T-helper 2 cell treated with Interferon-gamma antibody and Interleukin-4, amounts not matched to agents 100 ng/mL and 5 ng/mL, for 36 hours (primary cell): ENCODE results near the gene CAPN2. TPM values are rescaled to one million over a fixed set of nuclear protein-coding genes. Genes with fewer than 3 reads are reported as not detected.
"Not testable (repeated sequence)": the region's sequence is repeated elsewhere in the genome, so short reads cannot be mapped to it uniquely, and the experiment has no call there.

Experiments
- intact Hi-C: fragments of 100-400 bp; cut with micrococcal nuclease; formaldehyde crosslinking; loops from one replicate; pipeline ENCODE4 v1.15.1; 2023
- total RNA-seq: library from RNA; stranded (reverse); gene quantifications from 2 replicates; pipeline ENCODE4 v1.2.3, GENCODE V29; 2022

Gene CAPN2
- total RNA-seq, 1 donor from 2014 or later = 187 TPM

DNA sequence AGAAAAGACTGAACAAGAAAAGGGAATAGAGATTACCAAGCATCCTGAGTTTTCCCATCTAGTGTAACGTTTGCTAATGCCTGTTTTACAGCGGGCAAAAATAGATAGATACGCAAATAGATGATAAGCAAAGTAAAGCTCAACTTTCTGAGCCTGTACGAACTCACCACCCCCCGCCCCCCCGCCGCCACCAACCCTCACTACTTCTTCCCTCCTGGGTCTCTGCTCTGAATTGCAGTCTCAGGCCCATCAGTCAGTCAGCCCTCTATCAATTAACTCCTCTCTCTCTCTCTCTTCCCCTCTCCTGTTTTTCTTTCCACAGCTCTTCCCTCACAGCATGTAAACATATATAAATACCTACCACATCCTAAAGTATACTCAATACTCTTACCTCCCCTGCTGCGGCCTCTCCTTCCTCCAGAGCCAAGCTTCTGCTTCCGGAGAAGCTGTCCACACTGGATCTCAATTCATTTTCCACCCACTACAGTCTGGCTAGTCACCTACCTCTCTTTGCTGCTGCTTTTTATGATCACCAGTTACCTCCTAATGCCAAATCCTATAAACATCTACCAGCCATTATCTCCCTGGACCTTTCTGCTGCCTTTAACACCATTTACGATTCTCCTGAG is 64.6 kb downstream of the CAPN2 start:
- intact Hi-C loops = no loop called here

DNA sequence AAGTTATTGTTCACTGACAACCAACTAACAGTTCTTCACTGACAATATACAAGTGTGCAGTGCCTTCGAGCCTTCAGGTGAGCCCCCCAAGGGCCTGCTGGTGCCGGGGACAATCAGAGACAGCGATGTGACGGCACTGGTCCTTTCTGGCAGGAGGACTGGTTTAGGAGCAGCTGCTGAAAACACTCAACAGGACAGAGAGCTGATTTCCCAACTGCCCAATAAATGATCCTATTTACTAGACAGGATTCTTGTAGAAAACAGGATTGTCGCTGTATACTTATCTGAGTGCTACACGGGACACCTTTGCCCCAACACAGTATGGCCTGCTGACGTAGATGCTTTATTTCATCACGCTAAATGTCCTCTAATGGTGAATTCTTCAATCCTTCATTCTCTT is 68.0 kb downstream of the CAPN2 start:
- intact Hi-C loops = no loop called here

DNA sequence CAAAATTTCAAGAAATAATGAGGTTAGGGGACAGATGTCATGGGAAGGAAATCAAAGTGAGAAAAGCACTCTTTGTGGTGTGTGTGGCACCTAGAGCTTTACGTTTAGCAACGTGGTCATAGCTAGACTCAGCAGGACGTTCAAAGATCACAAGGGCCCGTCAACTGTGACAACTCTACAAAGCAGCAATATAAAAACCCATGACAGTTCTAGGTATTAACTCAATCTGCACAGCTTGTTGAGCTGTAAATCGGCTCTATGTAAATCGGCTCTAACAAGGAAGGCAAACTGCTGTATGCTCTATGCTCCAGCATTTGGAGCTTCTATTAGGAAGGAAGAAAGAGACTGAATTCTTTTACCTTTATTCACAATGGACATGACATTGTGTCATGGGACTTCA is 68.6 kb downstream of the CAPN2 start:
- intact Hi-C loops = no loop called here

DNA sequence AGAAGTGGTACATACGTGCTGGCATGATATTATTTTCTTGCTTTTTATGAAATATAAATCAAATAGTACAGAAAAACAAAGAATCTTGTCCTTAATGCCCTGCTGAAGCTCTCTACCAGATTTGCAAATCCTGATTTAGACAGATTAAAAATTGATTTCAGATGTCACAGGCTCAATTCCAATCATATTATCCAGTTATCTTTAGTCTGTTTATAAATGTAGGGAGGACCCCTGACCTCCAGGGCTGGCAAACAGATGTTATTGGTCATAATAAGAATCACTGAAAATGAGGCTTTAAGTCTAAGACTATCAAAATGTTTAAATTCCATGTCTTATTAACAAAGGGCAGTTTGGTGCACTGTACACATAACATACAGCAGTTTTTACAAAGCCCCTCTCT is 71.3 kb downstream of the CAPN2 start:
- intact Hi-C loops = no loop called here

DNA sequence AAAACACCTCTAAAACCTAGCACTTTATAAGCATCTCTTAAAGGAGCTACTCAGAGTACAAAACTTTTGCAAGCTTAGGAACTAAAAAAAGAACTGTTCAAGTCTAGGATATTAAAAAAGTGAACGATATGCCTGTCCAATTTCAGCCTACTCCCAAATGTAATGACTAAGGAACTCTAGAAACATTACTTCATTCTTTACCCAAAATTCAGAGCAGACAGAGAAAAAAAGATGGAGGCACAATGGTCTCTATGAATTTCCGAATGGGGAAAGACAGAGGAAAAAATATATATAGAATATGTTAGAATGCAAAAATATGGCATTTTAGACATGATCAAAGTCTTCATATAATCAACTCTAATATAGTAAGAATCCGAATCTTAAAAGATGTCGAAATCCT is 72.2 kb downstream of the CAPN2 start:
- intact Hi-C loops = no loop called here

DNA sequence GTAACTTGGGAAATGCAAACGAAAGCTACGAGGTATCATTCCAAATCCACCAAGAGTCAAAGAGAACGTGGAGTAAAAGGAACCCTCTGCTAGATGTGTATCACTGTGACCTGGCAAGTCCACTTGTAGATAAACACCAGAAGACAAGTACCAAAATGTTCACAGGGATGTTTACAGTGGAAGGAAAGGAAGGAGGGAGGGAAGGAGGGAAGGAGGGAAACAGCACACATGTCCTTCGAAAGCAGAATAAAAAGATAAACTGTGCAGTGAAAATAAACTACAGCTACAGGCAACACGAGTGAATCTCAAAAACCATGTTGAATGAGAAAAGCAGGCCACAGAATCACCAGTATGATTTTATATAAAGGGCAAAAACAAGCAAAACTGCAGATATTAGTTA is 73.5 kb downstream of the CAPN2 start:
- intact Hi-C loops = no loop called here

DNA sequence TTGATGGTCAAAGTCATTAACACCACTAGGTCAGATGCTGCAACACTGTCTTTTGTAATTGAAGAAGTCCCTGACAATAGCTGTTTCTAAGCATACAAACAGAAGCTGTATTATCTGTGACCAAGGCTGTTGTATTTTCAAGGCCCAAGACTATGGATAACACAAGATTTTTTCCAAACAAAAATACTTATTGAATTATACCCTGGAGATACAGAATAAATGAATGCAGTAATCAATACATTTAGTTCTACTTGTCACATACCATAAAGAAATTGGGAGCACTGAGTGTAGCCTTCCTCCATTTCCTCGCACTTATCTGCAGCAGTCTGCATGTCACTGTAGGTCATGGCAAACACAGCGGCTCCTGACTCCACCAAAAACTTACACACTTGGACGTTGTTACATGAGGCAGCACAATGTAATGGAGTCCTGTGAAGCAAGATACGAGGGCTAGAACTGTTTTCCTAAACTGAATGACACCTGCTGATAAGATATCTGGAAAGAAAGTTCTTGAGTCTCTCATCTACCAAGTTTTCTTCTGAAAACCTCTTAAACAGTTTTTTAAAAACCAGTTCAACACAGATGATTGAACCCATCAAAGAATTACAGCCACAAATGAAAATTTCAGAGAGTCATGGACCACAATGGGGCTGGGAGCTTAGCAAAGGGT is 76.5 kb downstream of the CAPN2 start:
- intact Hi-C loops = no loop called here

DNA sequence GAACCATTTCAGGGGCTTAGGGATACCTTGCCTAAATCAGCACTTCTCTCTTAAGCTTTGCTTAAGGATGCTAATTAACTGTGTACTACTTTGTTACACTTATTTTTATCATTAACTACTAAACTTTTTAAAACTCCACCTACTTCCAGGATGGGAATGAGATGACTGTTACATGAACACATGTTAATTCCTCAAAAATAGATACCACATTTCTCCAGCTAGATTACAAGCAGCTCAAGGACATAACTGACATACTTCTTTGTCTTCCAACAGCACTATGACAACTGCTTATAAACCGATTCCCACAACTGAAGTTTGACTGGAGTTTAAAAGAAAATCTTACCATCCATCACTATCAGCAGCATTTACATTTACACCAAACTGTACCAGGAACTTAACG is 79.7 kb downstream of the CAPN2 start:
- intact Hi-C loops = no loop called here

DNA sequence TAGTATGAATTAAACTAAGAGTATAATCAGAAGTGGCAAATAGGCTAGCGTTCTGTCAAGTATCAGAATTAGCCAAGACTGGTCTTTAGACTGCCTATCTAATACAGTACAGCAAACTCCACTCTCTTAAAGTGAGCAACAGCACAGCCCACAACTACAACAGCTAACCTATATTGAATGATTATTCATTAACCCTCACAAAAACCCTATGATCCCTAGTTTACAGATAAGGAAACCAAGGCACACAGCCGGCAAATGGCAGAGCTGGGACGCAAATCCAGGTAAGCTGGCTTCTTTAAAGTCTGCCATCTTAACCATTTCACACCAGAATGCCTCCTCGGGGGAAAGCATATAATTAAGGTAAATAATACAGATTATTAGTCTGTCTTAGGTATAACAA is 81.4 kb downstream of the CAPN2 start:
- intact Hi-C loops = no loop called here

DNA sequence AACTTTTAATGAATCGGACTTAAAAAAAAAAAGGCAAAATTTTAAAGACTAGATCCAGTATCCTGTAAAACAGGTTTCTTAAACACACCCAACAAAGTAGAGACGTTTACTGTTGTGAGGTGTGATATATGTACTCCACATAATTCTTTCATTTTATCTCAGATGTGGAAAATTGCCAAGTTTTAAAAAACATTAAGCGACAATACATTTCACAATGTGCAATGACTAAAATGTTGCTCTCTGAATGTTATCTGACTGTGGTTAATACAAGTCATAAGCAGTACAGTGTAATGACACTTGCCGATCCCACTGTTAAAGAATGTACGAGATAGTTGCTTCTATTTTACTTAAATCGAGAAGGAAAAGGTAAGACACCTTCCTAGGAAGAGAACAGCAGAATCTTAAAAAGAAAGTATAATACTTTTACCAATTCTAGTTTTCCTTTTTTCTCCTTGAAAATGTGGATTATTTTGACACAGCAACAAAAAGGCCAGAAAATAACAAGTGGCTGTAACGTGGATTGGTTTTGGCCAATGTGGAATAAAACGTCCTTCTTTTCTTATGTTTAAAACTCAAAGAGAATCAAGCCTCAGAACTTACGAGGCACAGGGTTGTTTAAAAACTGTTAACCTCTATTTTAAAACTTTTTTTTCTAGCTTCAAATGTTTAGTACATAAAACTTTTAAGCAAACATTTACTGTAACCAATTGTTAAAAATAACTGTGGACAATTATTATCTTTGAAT is 82.0 kb downstream of the CAPN2 start:
- intact Hi-C loops = no loop called here

DNA sequence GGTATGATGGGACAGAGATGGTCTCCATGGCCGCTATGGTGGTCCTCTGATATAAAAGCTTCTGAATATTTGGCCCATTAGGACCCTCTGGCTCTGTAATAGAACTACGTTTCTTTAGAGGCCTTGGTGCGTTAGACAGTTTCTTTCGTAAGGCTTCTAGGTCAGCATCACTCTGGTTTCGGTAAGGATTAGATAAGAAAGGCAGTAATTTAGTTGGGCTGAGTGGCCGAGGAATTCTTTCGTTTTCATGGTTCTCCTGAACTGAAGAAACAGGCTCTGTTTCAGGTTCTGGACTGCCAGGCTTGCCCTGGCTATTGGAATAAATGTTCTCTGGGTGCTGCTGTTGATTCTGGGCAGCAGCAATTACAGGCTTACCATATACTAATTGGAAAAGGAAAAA is 83.9 kb downstream of the CAPN2 start:
- intact Hi-C loops = no loop called here

DNA sequence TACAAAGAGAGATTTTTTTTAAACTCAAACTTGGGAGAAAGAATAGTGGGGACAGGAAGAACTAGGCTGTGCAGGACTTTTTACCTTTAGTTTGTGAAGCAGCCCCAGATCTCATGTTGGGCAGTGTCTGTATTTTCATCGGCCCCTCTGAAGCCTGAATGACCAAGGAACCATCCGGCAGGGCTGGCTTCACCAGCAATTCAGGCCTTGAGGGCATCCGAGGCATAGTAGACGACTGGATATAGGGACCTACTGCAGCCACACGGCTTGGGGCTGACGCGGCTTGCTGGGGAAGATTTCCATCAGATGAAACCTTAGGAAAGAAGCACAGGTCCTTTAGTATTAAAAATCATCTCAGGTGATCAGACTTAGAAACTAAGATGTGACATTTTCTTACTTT is 89.7 kb downstream of the CAPN2 start:
- intact Hi-C loops = no loop called here

DNA sequence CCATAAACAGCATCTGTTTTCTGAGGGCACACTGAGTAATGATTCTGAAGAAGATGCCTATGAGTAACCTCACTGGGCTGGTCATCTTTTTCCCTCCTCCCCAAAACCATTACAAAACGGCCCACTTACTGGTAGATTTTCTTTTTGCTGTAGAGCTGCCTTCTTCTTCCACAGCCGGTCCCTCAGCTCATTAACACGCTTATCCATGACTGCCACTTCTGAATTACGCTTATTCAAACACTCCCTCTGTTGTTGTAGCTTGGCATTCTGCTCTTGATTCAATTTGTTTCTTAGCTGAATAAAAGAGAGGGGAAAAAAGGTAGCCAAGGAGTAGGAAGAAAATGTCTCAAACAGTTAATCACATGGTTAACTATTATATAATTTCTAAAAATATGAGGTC is 90.3 kb downstream of the CAPN2 start:
- intact Hi-C loops = no loop called here

DNA sequence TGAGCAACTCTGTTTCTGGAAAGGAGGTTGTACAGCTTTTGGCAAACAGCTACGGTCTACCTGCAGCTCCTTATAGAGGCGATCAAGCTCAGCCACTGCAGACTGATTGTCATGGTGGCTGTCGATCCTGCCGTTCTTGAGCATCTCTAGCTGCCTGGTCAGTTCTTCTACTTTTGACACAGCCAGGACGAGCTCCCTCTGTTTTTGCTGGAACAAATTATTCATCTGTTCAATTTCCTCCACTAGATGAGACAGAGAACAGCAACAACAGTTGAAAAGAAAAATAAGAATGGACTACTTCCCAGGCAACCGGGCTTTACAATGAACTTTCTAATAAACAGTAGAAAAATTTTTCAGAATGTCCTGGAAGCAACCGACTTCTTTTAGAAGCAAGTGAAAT is 90.9 kb downstream of the CAPN2 start:
- intact Hi-C loops = no loop called here

DNA sequence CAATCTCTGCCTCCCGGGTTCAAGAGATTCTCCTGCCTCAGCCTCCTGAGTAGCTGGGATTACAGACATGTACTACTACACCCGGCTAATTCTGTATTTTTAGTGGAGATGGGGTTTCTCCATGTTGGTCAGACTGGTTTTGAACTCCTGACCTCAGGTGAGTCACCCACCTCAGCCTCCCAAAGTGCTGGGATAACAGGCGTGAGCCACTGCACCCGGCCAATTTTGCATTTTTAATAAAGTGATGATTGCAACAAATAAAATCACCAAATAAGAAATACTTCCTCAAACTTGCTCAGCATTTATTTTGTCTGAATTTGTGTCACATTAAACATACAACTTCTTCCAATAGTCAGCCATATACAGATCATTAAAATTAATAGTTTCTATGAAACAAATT is 97.6 kb downstream of the CAPN2 start:
- intact Hi-C loops = loop anchor here (2.0 to 5.0 kb wide), 2 partner anchors 35 to 522 kb away; partner anchors contain the start of genes NVL and TP53BP2

DNA sequence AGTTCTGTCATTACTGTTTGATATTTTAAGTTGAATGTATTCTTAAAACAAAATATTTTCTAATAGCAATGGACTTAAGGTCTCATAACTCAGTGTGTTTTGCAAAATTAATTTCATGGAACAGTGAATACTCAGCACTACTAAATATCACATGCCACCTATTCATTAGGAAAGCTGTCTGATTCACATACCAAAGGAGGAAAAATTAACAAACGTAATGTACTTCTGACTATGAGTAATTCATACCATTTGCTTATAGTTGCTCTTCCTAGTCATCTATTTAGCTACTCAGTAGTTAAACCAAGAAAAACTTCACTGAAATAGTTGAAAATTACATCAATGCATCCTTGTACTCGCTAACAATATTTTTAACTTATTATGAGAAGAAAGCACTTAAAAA is 98.2 kb downstream of the CAPN2 start:
- intact Hi-C loops = loop anchor here (2.0 to 5.0 kb wide), 2 partner anchors 34 to 522 kb away; partner anchors contain the start of genes NVL and TP53BP2

DNA sequence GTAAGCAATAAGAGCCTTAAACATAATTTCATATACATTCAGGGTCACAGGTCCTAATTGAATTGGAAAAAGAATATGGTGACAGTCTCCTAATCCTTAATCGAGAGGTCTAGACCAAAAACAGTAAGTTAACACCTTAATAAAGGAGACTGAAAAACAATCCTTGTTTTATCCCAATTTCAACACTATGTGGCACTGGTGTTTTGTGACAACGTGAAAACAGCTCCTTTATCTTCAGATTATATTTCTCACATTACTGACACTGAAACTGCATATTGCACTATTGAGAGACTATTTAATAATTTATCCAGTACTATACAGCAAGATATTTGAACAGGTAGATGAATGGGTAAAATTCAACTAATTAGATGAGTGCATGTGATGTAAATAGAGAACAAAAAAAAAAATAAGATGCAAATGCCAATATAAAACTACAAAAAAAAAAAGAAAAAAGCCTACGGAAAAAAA is 99.3 kb downstream of the CAPN2 start:
- intact Hi-C loops = loop anchor here (1.0 to 5.0 kb wide), 3 partner anchors 33 to 521 kb away; partner anchors contain the start of genes NVL and TP53BP2

DNA sequence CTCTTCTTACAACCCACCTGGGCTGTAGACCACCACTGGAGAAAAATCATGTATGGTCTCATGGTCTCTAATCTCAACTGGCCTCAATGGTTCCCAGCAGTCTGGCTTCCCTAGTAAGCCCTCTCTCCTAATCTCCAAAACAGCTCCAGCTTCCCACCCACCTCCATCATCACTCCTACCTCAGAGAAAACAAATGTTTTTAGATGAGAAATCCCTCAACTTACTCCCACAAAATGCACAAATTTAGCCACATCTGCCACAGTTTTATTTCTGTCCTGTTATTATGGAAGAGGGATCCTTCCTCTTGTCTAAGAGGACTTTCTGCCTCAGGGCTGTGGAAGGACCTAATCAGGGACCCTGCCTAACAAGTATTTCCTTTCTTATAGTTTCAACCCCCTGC is 101.3 kb downstream of the CAPN2 start:
- intact Hi-C loops = loop anchor here (5.0 kb wide), 1 partner anchor 519 kb away; the partner anchor contains the start of gene NVL

DNA sequence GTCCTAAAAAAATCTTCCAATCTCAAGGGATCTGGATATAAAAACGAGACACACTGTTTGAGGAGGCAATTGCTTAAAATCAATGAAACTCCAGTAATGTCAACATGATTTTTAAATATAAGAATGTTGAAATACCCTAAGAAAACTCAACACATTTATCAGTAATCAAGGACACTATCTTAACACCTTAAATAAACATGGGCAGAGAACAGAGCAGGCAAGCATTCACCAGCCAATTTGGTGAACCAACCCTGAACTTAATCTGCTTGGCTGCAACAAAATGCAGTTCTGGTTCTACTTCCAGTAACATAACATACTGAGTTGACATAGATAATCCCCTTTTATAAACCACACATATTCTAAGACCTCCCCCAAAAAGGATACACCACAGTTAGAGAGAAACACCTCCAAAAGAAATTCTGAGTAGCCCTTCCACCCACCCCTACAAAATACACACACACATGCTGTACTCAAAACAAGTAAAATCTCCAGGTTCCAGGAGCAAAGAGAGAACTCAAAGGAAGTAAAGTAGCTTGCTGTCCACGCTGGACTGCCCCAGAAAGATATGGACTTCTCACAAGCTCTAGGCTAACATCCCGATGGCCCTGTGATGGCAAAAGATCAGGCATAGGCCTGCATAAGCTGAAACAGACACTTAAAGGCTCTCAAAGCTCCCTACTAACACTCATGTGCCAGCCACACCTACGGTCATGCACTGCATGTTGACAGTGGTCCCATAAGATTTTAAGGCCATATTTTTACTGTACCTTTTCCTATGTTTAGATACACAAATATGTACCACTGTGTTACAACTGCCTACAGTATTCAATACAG is 102.9 kb downstream of the CAPN2 start:
- intact Hi-C loops = no loop called here

DNA sequence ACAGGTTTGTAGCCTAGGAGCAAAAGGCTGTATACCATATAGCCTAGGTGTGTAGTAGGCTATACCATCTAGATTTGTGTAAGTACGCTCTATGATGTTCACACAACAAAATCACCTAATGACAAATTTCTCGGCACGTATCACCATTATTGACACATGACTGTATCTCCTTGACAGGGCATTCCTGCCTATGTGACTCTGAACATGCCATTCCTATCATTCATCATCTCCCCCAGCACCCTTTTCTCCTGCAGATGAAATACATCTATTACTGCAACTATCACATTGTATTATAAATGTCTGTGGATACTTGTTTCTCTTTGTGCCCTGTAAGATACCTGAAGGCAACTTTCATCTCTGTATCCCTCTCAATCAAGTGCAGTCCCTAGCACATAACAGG is 103.5 kb downstream of the CAPN2 start:
- intact Hi-C loops = no loop called here

DNA sequence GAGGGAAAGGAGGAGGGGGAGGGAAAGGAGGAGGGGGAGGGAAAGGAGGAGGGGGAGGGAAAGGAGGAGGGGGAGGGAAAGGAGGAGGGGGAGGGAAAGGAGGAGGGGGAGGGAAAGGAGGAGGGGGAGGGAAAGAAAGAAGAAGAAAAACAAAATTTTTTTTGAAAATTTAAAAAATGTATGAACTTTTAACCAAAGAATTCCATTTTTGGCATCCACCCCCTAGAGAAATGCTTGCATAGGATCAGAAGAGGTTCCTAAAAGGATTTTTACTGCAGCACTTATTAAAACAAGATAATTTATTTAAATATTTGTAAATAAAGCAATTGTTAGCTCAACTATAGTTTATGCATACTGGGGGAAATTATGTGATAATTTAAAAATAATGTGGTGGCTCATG is 104.9 kb downstream of the CAPN2 start:
- intact Hi-C loops = not testable (repeated sequence)
